Activated CD4-positive, alpha-beta T cell treated with anti-CD3 and anti-CD28 coated beads, Interleukin-2, amount 10 ng/mL, durations not matched to agents 7 days and 5 days (primary cell): Measurements from ENCODE around the gene PAFAH2. TPM values are rescaled to one million over a fixed set of nuclear protein-coding genes. Genes with fewer than 3 reads are reported as not detected.

Source experiments
- CTCF ChIA-PET: fragments of 350-600 bp; sonication (Branson Sonifier 250); formaldehyde crosslinking; loops from one replicate; lab custom pipeline; 2021; ENCODE audit warnings: antibody characterized with exemption; lab: Charles Lee
- POLR2A ChIA-PET: fragments of 350-600 bp; sonication (Branson Sonifier 250); formaldehyde crosslinking; loops from one replicate; lab custom pipeline; 2021; ENCODE audit warnings: antibody characterized with exemption; lab: Charles Lee
- DNase-seq: peaks from one replicate; pipeline ENCODE4 v3.0.0-alpha.2; 2020
- H3K27ac Mint-ChIP-seq: one replicate; pipeline ENCODE4 v1.8.0; 2021; ENCODE audit warnings: mild to moderate bottlenecking, moderate library complexity, mixed read lengths
- H3K27me3 Mint-ChIP-seq: one replicate; pipeline ENCODE4 v1.8.0; 2021; ENCODE audit warnings: mixed read lengths
- H3K36me3 Mint-ChIP-seq: one replicate; pipeline ENCODE4 v1.8.0; 2021; ENCODE audit warnings: low read depth, mixed read lengths
- H3K4me1 Mint-ChIP-seq: one replicate; pipeline ENCODE4 v1.8.0; 2021; ENCODE audit warnings: mixed read lengths
- H3K4me3 Mint-ChIP-seq: one replicate; pipeline ENCODE4 v1.8.0; 2021; ENCODE audit warnings: mild to moderate bottlenecking, moderate library complexity, mixed read lengths
- H3K9me3 Mint-ChIP-seq: one replicate; pipeline ENCODE4 v1.8.0; 2021; ENCODE audit warnings: mixed read lengths
- total RNA-seq, 2 experiments: library from RNA; stranded (reverse); gene quantifications; one replicate each; pipeline ENCODE4 v1.2.3, GENCODE V29; 2021

The PAFAH2 gene
- total RNA-seq, 2 experiments from 2014 or later = 10.1 to 11.9 TPM

- Mint-ChIP-seq H3K27ac (no peak overlapping the region), H3K27me3 (peaks cover 11% of the 10 kb centered on the region), H3K4me1 (peaks cover 3% of the 10 kb centered on the region), H3K4me3 (no peak overlapping the region), H3K36me3 (no peaks in the 10 kb centered on the region), H3K9me3 (no peaks in the 10 kb centered on the region)
- ChIA-PET CTCF (no interaction called here), POLR2A (no interaction called here)
- DNase-seq = no peak
These were observed 65.5 kb downstream of the PAFAH2 start for GRCh38 chr1:25932321-25932720.

GRCh38 chr1:25929016-25929415 is 68.8 kb downstream of the PAFAH2 start:
- Mint-ChIP-seq H3K36me3 (no peaks in the 10 kb centered on the region), H3K9me3 (no peaks in the 10 kb centered on the region), H3K4me1 (peaks cover 6% of the 10 kb centered on the region), H3K4me3 (no peak overlapping the region), H3K27me3 (peaks cover 34% of the 10 kb centered on the region), H3K27ac (no peak overlapping the region)
- DNase-seq = no peak
- ChIA-PET POLR2A (no interaction called here), CTCF (interaction anchor here (1.3 kb wide), 1 partner anchor 11 kb away, joined by 3 read pairs; no protein-coding TSS in a partner anchor)

GRCh38 chr1:25927521-25928265 is 70.2 kb downstream of the PAFAH2 start:
- Mint-ChIP-seq H3K4me1 (peaks cover 8% of the 10 kb centered on the region), H3K4me3 (no peak overlapping the region), H3K27ac (no peak overlapping the region), H3K9me3 (no peaks in the 10 kb centered on the region), H3K27me3 (peaks cover 36% of the 10 kb centered on the region), H3K36me3 (no peaks in the 10 kb centered on the region)
- CTCF ChIA-PET = interaction anchor here (0.7 to 1.3 kb wide), 2 partner anchors 10 to 33 kb away, joined by 3 to 4 read pairs; no protein-coding TSS in a partner anchor
- DNase-seq = no peak
- POLR2A ChIA-PET = interaction anchor here (0.5 kb wide), 1 partner anchor 173 kb away, joined by 3 read pairs; no protein-coding TSS in a partner anchor

GRCh38 chr1:25926731-25927496 is 70.9 kb downstream of the PAFAH2 start:
- Mint-ChIP-seq H3K27ac (no peak overlapping the region), H3K4me1 (peaks cover 15% of the 10 kb centered on the region), H3K27me3 (peaks cover 42% of the 10 kb centered on the region), H3K9me3 (no peaks in the 10 kb centered on the region), H3K36me3 (peaks cover 3% of the 10 kb centered on the region), H3K4me3 (no peak overlapping the region)
- no peak for DNase-seq
- ChIA-PET POLR2A (no interaction called here), CTCF (no interaction called here)

- no peak overlapping the region for H3K4me3 Mint-ChIP-seq
- POLR2A ChIA-PET = no interaction called here
- CTCF ChIA-PET = no interaction called here
- H3K27ac Mint-ChIP-seq = no peak overlapping the region
- H3K27me3 Mint-ChIP-seq = peaks cover 38% of the 10 kb centered on the region
- no peaks in the 10 kb centered on the region for H3K9me3 Mint-ChIP-seq
- no peak for DNase-seq
- peaks cover 4% of the 10 kb centered on the region for H3K36me3 Mint-ChIP-seq
- peaks cover 25% of the 10 kb centered on the region for H3K4me1 Mint-ChIP-seq
These were observed 73.4 kb downstream of the PAFAH2 start for GRCh38 chr1:25924454-25924853.

- no peak overlapping the region for H3K27ac Mint-ChIP-seq
- H3K36me3 Mint-ChIP-seq = peaks cover 4% of the 10 kb centered on the region
- ChIA-PET CTCF (interaction anchor here (1.7 kb wide), 1 partner anchor 75 kb away, joined by 5 read pairs; the partner anchor contains the start of gene PAFAH2), POLR2A (interaction anchor here (1.3 kb wide), 1 partner anchor 18 kb away, joined by 7 read pairs; no protein-coding TSS in a partner anchor)
- peaks cover 32% of the 10 kb centered on the region for H3K4me1 Mint-ChIP-seq
- no peak for DNase-seq
- H3K27me3 Mint-ChIP-seq = peaks cover 38% of the 10 kb centered on the region
- no peaks in the 10 kb centered on the region for H3K9me3 Mint-ChIP-seq
- peak overlapping the region; percentile 32 for H3K4me3 Mint-ChIP-seq
These were observed 74.8 kb downstream of the PAFAH2 start for GRCh38 chr1:25922971-25923552.

- Mint-ChIP-seq H3K4me1 (peaks cover 38% of the 10 kb centered on the region), H3K36me3 (peaks cover 4% of the 10 kb centered on the region), H3K27ac (peak overlapping the region; percentile 62), H3K27me3 (peaks cover 38% of the 10 kb centered on the region), H3K4me3 (peak overlapping the region; percentile 70), H3K9me3 (no peaks in the 10 kb centered on the region)
- ChIA-PET POLR2A (interaction anchor here (1.3 kb wide), 1 partner anchor 18 kb away, joined by 7 read pairs; no protein-coding TSS in a partner anchor), CTCF (interaction anchor here (1.0 to 1.7 kb wide), 5 partner anchors 8 to 103 kb away, joined by 3 to 5 read pairs (median 3); partner anchors contain the start of genes MTFR1L and PAFAH2)
- peak; percentile 59 for DNase-seq
These were observed 75.5 kb downstream of the PAFAH2 start for GRCh38 chr1:25922056-25922970.

- H3K27ac Mint-ChIP-seq = no peak overlapping the region
- no peaks in the 10 kb centered on the region for H3K9me3 Mint-ChIP-seq
- peaks cover 11% of the 10 kb centered on the region for H3K27me3 Mint-ChIP-seq
- no peak overlapping the region for H3K4me3 Mint-ChIP-seq
- CTCF ChIA-PET = interaction anchor here (0.7 to 1.2 kb wide), 3 partner anchors 10 to 81 kb away, joined by 3 to 4 read pairs (median 3); no protein-coding TSS in a partner anchor
- POLR2A ChIA-PET = no interaction called here
- H3K4me1 Mint-ChIP-seq = peaks cover 35% of the 10 kb centered on the region
- peaks cover 4% of the 10 kb centered on the region for H3K36me3 Mint-ChIP-seq
- no peak for DNase-seq
These were observed 79.2 kb downstream of the PAFAH2 start for GRCh38 chr1:25918615-25919014.

GRCh38 chr1:25917996-25918395 is 79.9 kb downstream of the PAFAH2 start:
- Mint-ChIP-seq H3K36me3 (peaks cover 4% of the 10 kb centered on the region), H3K27ac (peak overlapping the region; percentile 65), H3K4me3 (no peak overlapping the region), H3K9me3 (no peaks in the 10 kb centered on the region), H3K4me1 (peaks cover 31% of the 10 kb centered on the region), H3K27me3 (peaks cover 7% of the 10 kb centered on the region)
- CTCF ChIA-PET = interaction anchor here (1.2 to 1.3 kb wide), 3 partner anchors 10 to 23 kb away, joined by 3 to 4 read pairs (median 3); no protein-coding TSS in a partner anchor
- POLR2A ChIA-PET = no interaction called here
- DNase-seq = peak; percentile 31

GRCh38 chr1:25916460-25916859 is 81.4 kb downstream of the PAFAH2 start:
- Mint-ChIP-seq H3K36me3 (no peaks in the 10 kb centered on the region), H3K27ac (no peak overlapping the region), H3K4me1 (peaks cover 22% of the 10 kb centered on the region), H3K27me3 (no peaks in the 10 kb centered on the region), H3K4me3 (no peak overlapping the region), H3K9me3 (no peaks in the 10 kb centered on the region)
- POLR2A ChIA-PET = no interaction called here
- CTCF ChIA-PET = interaction anchor here (1.4 kb wide), 1 partner anchor 9 kb away, joined by 3 read pairs; no protein-coding TSS in a partner anchor
- DNase-seq = no peak

GRCh38 chr1:25914074-25914995 is 83.5 kb downstream of the PAFAH2 start:
- peaks cover 13% of the 10 kb centered on the region for H3K4me1 Mint-ChIP-seq
- H3K4me3 Mint-ChIP-seq = no peak overlapping the region
- H3K27ac Mint-ChIP-seq = no peak overlapping the region
- no peaks in the 10 kb centered on the region for H3K36me3 Mint-ChIP-seq
- H3K27me3 Mint-ChIP-seq = peaks cover 2% of the 10 kb centered on the region
- DNase-seq = no peak
- H3K9me3 Mint-ChIP-seq = no peaks in the 10 kb centered on the region
- CTCF ChIA-PET = interaction anchor here (0.7 to 1.2 kb wide), 5 partner anchors 9 to 83 kb away, joined by 3 to 4 read pairs (median 3); partner anchors contain the start of gene PAFAH2
- POLR2A ChIA-PET = no interaction called here
